A673 (cell line): ENCODE measurements around the gene ANKRD53. TPM values are rescaled to one million over a fixed set of nuclear protein-coding genes. Genes with fewer than 3 reads are reported as not detected.
A peak's percentile ranks its signal among the peaks of the same experiment; 100 is the strongest.

Source experiments
- BruUV-seq: library from RNA; stranded (reverse); fragments of 400-500 nt; replicated peaks from 2 replicates; lab custom pipeline; 2021; lab: Mats Ljungman, UMichigan
- CTCF ChIA-PET: fragments of 300-600 bp; sonication (Branson Sonifier 250); formaldehyde crosslinking; loops from one replicate; lab custom pipeline; 2022; ENCODE audit warnings: antibody characterized with exemption; lab: Charles Lee
- POLR2A ChIA-PET: fragments of 300-600 bp; sonication (Branson Sonifier 250); formaldehyde crosslinking; loops from one replicate; lab custom pipeline; 2022; ENCODE audit warnings: antibody characterized with exemption; ENCODE audit not compliant: low non-redundant PET; lab: Charles Lee
- DNase-seq: peaks from one replicate; pipeline ENCODE4 v3.0.0-alpha.2; 2015; ENCODE audit warnings: low spot score
- H3K27ac ChIP-seq: fragments of 200-600 bp; sonication (generic); 2 replicates; pipeline ENCODE4 v1.5.1; 2016; ENCODE audit warnings: mixed run types, low read depth, mild to moderate bottlenecking, mixed read lengths, antibody characterized with exemption, low read length; ENCODE audit not compliant: poor library complexity, severe bottlenecking
- H3K27me3 ChIP-seq: fragments of 200-600 bp; sonication (generic); replicated peaks from 2 replicates; pipeline ENCODE4 v1.6.1; 2017; ENCODE audit warnings: mixed run types, low read depth, mild to moderate bottlenecking, mixed read lengths, antibody characterized with exemption, low read length; ENCODE audit not compliant: insufficient read depth, poor library complexity
- H3K36me3 ChIP-seq: fragments of 200-600 bp; sonication (generic); 2 replicates; pipeline ENCODE4 v1.6.1; 2016; ENCODE audit warnings: mixed run types, mild to moderate bottlenecking, mixed read lengths, antibody characterized with exemption, low read length; ENCODE audit not compliant: insufficient read depth, poor library complexity, severe bottlenecking
- H3K4me1 ChIP-seq: fragments of 200-600 bp; sonication (generic); 2 replicates; pipeline ENCODE4 v1.6.1; 2017; ENCODE audit warnings: mixed run types, mild to moderate bottlenecking, mixed read lengths, antibody characterized with exemption, low read length; ENCODE audit not compliant: insufficient read depth, poor library complexity, severe bottlenecking
- H3K4me3 ChIP-seq: fragments of 200-600 bp; sonication (generic); 2 replicates; pipeline ENCODE4 v1.5.1; 2016; ENCODE audit warnings: low read depth, mixed run types, mild to moderate bottlenecking, mixed read lengths, low read length; ENCODE audit not compliant: poor library complexity, severe bottlenecking
- H3K9me3 ChIP-seq: fragments of 200-600 bp; sonication (generic); 2 replicates; pipeline ENCODE4 v1.6.1; 2016; ENCODE audit warnings: mixed run types, low read depth, mild to moderate bottlenecking, mixed read lengths, antibody characterized with exemption, low read length; ENCODE audit not compliant: poor library complexity, severe bottlenecking
- CTCF ChIP-seq: fragments of 300-800, 200-600 bp; sonication (generic); conservative IDR thresholded peaks from 2 replicates; pipeline ENCODE4 v1.5.1; 2017; ENCODE audit warnings: low read depth, mild to moderate bottlenecking, antibody characterized with exemption, low read length, moderate library complexity, mixed read lengths
- EZH2 ChIP-seq: fragments of 200-600 bp; sonication (generic); IDR thresholded peaks from 2 replicates; pipeline ENCODE4 v1.6.1; 2017; ENCODE audit warnings: borderline replicate concordance, low read depth, mild to moderate bottlenecking, mixed read lengths, antibody characterized with exemption, low read length; ENCODE audit not compliant: poor library complexity, severe bottlenecking
- intact Hi-C: fragments of 100-400 bp; cut with micrococcal nuclease; formaldehyde crosslinking; loops from one replicate; pipeline ENCODE4 v1.10.0; 2022; ENCODE audit not compliant: unreplicated experiment
- total RNA-seq: library from RNA; stranded (reverse); gene quantifications from 2 replicates; pipeline ENCODE4 v1.2.3, GENCODE V29; 2021

The ANKRD53 gene
- total RNA-seq, 1 experiment from 2014 or later, result 0.64 TPM

GRCh38 chr2:71000780-71001591 lies 22.6 kb downstream of the ANKRD53 start:
- intact Hi-C loops, result no loop called here
- ChIA-PET POLR2A (no interaction called here), CTCF (interaction anchor here (0.6 to 1.1 kb wide), 4 partner anchors 16 to 697 kb away, joined by 3 to 8 read pairs (median 4); partner anchors contain the start of gene ANKRD53)
- peak overlapping the region; percentile 17 for H3K4me3 ChIP-seq
- no peaks in the 10 kb centered on the region for H3K27me3 ChIP-seq
- no peaks in the 10 kb centered on the region for H3K9me3 ChIP-seq
- H3K36me3 ChIP-seq, result no peaks in the 10 kb centered on the region
- no peaks in the 10 kb centered on the region for H3K4me1 ChIP-seq
- no TSS peak for BruUV-seq
- TF ChIP-seq EZH2, result no peak
- peak; percentile 96 for TF ChIP-seq CTCF
- no peak overlapping the region for H3K27ac ChIP-seq
- peak; percentile 73 for DNase-seq

- H3K4me3 ChIP-seq, result no peak overlapping the region
- no peak overlapping the region for H3K27ac ChIP-seq
- DNase-seq, result no peak
- no peaks in the 10 kb centered on the region for H3K27me3 ChIP-seq
- BruUV-seq, result no TSS peak
- no peaks in the 10 kb centered on the region for H3K4me1 ChIP-seq
- ChIA-PET POLR2A (no interaction called here), CTCF (interaction anchor here (0.6 to 1.1 kb wide), 4 partner anchors 17 to 698 kb away, joined by 3 to 8 read pairs (median 4); partner anchors contain the start of gene ANKRD53)
- H3K9me3 ChIP-seq, result no peaks in the 10 kb centered on the region
- no peak for TF ChIP-seq CTCF
- TF ChIP-seq EZH2, result no peak
- intact Hi-C loops, result no loop called here
- H3K36me3 ChIP-seq, result no peaks in the 10 kb centered on the region
These were observed 23.1 kb downstream of the ANKRD53 start for GRCh38 chr2:71001592-71001927.

DNA sequence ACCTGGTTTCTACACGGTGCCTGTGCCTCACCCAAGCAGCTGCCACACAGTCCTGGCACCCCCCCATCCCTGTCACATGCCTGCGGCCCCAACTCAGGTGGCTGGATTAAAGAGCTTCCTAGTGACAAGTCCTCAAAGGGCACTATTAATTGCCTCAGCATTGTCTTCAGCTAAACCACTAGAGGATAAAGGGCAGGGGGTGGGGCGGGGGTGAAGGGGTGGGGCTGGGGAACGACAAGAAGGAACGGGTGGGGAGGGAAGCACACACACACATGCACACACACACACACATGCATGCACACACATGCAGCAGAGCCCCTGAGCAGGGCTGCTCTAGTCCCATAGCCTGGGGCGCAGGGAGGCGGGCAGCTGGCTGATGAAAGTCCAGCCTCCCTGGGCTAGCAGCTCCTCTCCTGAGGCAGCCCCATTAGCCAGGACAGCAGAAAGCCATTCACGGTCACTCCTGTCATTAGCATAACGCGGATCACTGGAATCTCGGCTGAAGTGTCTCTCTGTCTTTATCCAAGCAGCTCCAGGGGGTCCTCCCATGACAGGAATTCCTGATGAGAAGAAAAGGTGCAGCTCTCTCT lies 23.6 kb downstream of the ANKRD53 start:
- no peaks in the 10 kb centered on the region for H3K4me1 ChIP-seq
- no peak for DNase-seq
- CTCF ChIA-PET, result interaction anchor here (1.1 kb wide), 1 partner anchor 17 kb away, joined by 8 read pairs; no protein-coding TSS in a partner anchor
- intact Hi-C loops, result no loop called here
- H3K36me3 ChIP-seq, result no peaks in the 10 kb centered on the region
- BruUV-seq, result no TSS peak
- TF ChIP-seq EZH2 (no peak), CTCF (no peak)
- no peaks in the 10 kb centered on the region for H3K9me3 ChIP-seq
- POLR2A ChIA-PET, result no interaction called here
- H3K27me3 ChIP-seq, result no peaks in the 10 kb centered on the region
- no peak overlapping the region for H3K4me3 ChIP-seq
- H3K27ac ChIP-seq, result no peak overlapping the region
